CD8-positive, alpha-beta memory T cell (primary cell): ENCODE data around the gene CCNF. TPM values are rescaled to one million over a fixed set of nuclear protein-coding genes. Genes with fewer than 3 reads are reported as not detected.

ENCODE experiments used
- CTCF ChIA-PET: fragments of 350-600 bp; sonication (Branson Sonifier 250); formaldehyde crosslinking; loops from one replicate; lab custom pipeline; 2021; ENCODE audit warnings: antibody characterized with exemption; lab: Charles Lee
- POLR2A ChIA-PET: fragments of 350-600 bp; sonication (Branson Sonifier 250); formaldehyde crosslinking; loops from one replicate; lab custom pipeline; 2021; ENCODE audit warnings: antibody characterized with exemption; lab: Charles Lee
- DNase-seq, 5 donors: peaks; one replicate each; pipeline versions ENCODE4 v3.0.0 to v3.0.0-alpha.2; 2020 to 2022; ENCODE audit warnings: mixed read lengths in 1 of 5
- H3K27ac ChIP-seq: one replicate; pipeline ENCODE4 v1.7.0; 2013; ENCODE audit warnings: low read depth, mild to moderate bottlenecking, low read length, moderate library complexity
- H3K27me3 ChIP-seq: 2 replicates; pipeline ENCODE4 v1.7.0; 2013; ENCODE audit warnings: low read length, mild to moderate bottlenecking; ENCODE audit not compliant: insufficient read depth, poor library complexity, severe bottlenecking
- H3K36me3 ChIP-seq: 2 replicates; pipeline ENCODE4 v1.7.0; 2013; ENCODE audit warnings: mild to moderate bottlenecking, low read length, moderate library complexity; ENCODE audit not compliant: insufficient read depth
- H3K4me1 ChIP-seq: 2 replicates; pipeline ENCODE4 v1.7.0; 2013; ENCODE audit warnings: mild to moderate bottlenecking, low read length, moderate library complexity; ENCODE audit not compliant: insufficient read depth
- H3K4me3 ChIP-seq: 2 replicates; pipeline ENCODE4 v1.7.0; 2013; ENCODE audit warnings: mild to moderate bottlenecking, low read length
- H3K9me3 ChIP-seq: 2 replicates; pipeline ENCODE4 v1.7.0; 2013; ENCODE audit warnings: mild to moderate bottlenecking, low read length
- H3K27ac Mint-ChIP-seq, 8 donors: one replicate each; pipeline ENCODE4 v1.8.0; 2020 to 2021; ENCODE audit warnings: mixed read lengths in 8 of 8, mild to moderate bottlenecking in 6 of 8, inconsistent platforms in 3 of 8, moderate library complexity in 3 of 8
- H3K27me3 Mint-ChIP-seq, 2 donors: one replicate each; pipeline ENCODE4 v1.8.0; 2020 to 2021; ENCODE audit warnings: mixed read lengths in 2 of 2, mild to moderate bottlenecking in 1 of 2, moderate library complexity in 1 of 2
- H3K36me3 Mint-ChIP-seq, 3 donors: one replicate each; pipeline ENCODE4 v1.8.0; 2020 to 2021; ENCODE audit warnings: mixed read lengths in 3 of 3, inconsistent platforms in 1 of 3, mild to moderate bottlenecking in 1 of 3
- H3K4me1 Mint-ChIP-seq, 3 donors: one replicate each; pipeline ENCODE4 v1.8.0; 2020 to 2021; ENCODE audit warnings: mixed read lengths in 3 of 3, inconsistent platforms in 1 of 3, mild to moderate bottlenecking in 1 of 3
- H3K4me3 Mint-ChIP-seq, 7 donors: one replicate each; pipeline ENCODE4 v1.8.0; 2020 to 2021; ENCODE audit warnings: mixed read lengths in 7 of 7, mild to moderate bottlenecking in 6 of 7, moderate library complexity in 4 of 7, inconsistent platforms in 2 of 7
- H3K9me3 Mint-ChIP-seq, 5 donors: one replicate each; pipeline ENCODE4 v1.8.0; 2020 to 2022; ENCODE audit warnings: mixed read lengths in 5 of 5, mild to moderate bottlenecking in 3 of 5, moderate library complexity in 2 of 5, inconsistent platforms in 1 of 5
- polyA plus RNA-seq: library from polyadenylated mRNA; unstranded; fragments of 300-500 nt; fragmentation: Illumina TruSeq; gene quantifications from one replicate; pipeline ENCODE4 v1.2.3, GENCODE V29; 2021
- total RNA-seq, 2 experiments: library from RNA; stranded (reverse); gene quantifications; one replicate each; pipeline ENCODE4 v1.2.3, GENCODE V29; 2021

CCNF gene
- total and polyA plus RNA-seq, 3 experiments from 2014 or later, result 2.6 to 30.8 (median 30.5) TPM

- Histone ChIP-seq H3K27ac (no peak overlapping the region), H3K4me1 (no peaks in the 10 kb centered on the region), H3K9me3 (no peaks in the 10 kb centered on the region), H3K36me3 (no peaks in the 10 kb centered on the region), H3K4me3 (no peak overlapping the region), H3K27me3 (peaks cover 3% of the 10 kb centered on the region)
- Mint-ChIP-seq H3K9me3 (peaks cover 0 to 9% (median 3%) of the 10 kb centered on the region in 5 donors), H3K27me3 (peaks cover 5 to 21% of the 10 kb centered on the region in 2 donors), H3K4me1 (no peaks in the 10 kb centered on the region), H3K27ac (no peak overlapping the region), H3K4me3 (no peak overlapping the region), H3K36me3 (peaks cover 0 to 4% (median 0%) of the 10 kb centered on the region in 3 donors)
- ChIA-PET CTCF (interaction anchor here (0.9 kb wide), 1 partner anchor 112 kb away, joined by 3 read pairs; no protein-coding TSS in a partner anchor), POLR2A (interaction anchor here (0.6 to 1.0 kb wide), 3 partner anchors 12 to 174 kb away, joined by 3 to 4 read pairs (median 4); partner anchors contain the start of gene PGP)
- DNase-seq, result no peak
These were observed 40.3 kb upstream of the CCNF start for GRCh38 chr16:2388875-2389433.

DNA sequence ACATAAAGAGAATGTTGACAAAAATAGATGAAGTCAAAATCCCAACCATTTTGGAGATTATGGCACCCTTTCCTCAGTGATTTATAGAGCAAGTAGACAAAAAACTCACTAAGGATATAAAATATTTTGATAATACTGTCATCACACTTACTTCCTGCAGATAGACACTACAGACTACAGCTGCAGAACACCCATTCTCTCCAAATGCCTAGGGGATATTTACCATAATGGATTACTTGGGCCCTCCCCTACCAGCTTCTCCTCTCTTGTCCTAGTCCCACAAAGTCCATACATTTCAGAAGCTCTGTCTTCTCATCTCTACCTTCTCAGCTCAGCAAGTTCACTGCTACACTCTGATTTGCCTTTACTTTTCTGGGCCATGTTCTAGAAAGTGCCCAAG lies 37.2 kb upstream of the CCNF start:
- Histone ChIP-seq H3K27ac (no peak overlapping the region), H3K4me3 (no peak overlapping the region), H3K27me3 (peaks cover 3% of the 10 kb centered on the region), H3K9me3 (no peaks in the 10 kb centered on the region), H3K36me3 (no peaks in the 10 kb centered on the region), H3K4me1 (no peaks in the 10 kb centered on the region)
- Mint-ChIP-seq H3K4me3 (no peak overlapping the region), H3K27me3 (peaks cover 5 to 6% of the 10 kb centered on the region in 2 donors), H3K4me1 (no peaks in the 10 kb centered on the region), H3K27ac (no peak overlapping the region), H3K9me3 (peaks cover 0 to 9% (median 3%) of the 10 kb centered on the region in 5 donors), H3K36me3 (peaks cover 0 to 4% (median 0%) of the 10 kb centered on the region in 3 donors)
- DNase-seq, result no peak
- ChIA-PET POLR2A (no interaction called here), CTCF (interaction anchor here (1.6 kb wide), 1 partner anchor 26 kb away, joined by 3 read pairs; no protein-coding TSS in a partner anchor)

DNA sequence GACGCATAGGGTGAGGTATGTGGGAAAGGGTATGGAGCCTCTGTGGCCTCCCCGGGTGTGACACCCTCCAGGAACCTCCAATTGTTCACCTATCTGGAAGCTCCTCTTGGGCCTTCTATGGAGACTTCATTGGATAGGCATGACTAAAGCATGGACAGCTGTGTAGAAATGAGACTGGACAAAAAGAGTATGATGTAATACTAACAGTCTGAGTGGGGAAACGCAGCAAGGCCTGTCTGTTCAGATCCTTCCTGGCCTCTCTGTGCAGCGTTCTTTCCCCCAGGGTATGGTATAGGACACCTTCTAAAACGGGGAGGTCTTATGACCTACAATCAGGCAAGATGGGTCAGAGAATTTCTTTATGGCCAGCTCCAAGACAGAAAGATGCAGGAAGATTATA lies 30.7 kb upstream of the CCNF start:
- Mint-ChIP-seq H3K4me3 (no peak overlapping the region), H3K36me3 (no peaks in the 10 kb centered on the region), H3K9me3 (no peaks in the 10 kb centered on the region), H3K27ac (no peak overlapping the region), H3K4me1 (no peaks in the 10 kb centered on the region), H3K27me3 (peaks cover 3 to 7% of the 10 kb centered on the region in 2 donors)
- no peak overlapping the region for H3K4me3 ChIP-seq
- no peak overlapping the region for H3K27ac ChIP-seq
- no peaks in the 10 kb centered on the region for H3K36me3 ChIP-seq
- CTCF ChIA-PET, result no interaction called here
- POLR2A ChIA-PET, result no interaction called here
- no peaks in the 10 kb centered on the region for H3K4me1 ChIP-seq
- DNase-seq, result no peak
- H3K9me3 ChIP-seq, result no peaks in the 10 kb centered on the region
- H3K27me3 ChIP-seq, result no peaks in the 10 kb centered on the region

DNA sequence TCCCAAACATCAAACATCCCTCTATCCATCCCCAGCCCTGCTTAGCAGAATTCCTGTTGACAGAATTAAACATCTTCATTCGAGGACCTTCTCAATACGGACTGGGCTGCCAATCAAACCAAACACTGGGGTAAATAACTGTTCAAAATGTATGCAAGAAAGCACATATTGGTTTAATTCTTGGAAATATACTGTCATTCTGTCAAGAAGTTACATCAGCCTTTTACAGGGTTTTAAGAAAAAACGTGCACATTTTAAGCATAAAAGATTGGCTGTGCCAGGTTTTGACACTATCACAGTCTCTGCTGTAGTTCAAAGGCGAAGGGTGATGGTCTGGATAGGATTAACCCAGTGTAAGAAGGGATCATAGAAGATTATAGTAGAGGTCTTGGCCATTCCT lies 25.1 kb upstream of the CCNF start:
- H3K4me3 Mint-ChIP-seq, result no peak overlapping the region
- Histone ChIP-seq H3K4me3 (no peak overlapping the region), H3K27me3 (peaks cover 3% of the 10 kb centered on the region), H3K36me3 (no peaks in the 10 kb centered on the region), H3K27ac (no peak overlapping the region), H3K9me3 (no peaks in the 10 kb centered on the region), H3K4me1 (no peaks in the 10 kb centered on the region)
- ChIA-PET CTCF (no interaction called here), POLR2A (no interaction called here)
- no peaks in the 10 kb centered on the region for H3K4me1 Mint-ChIP-seq
- peaks cover 0 to 6% of the 10 kb centered on the region in 2 donors for H3K27me3 Mint-ChIP-seq
- no peaks in the 10 kb centered on the region for H3K9me3 Mint-ChIP-seq
- H3K27ac Mint-ChIP-seq, result no peak overlapping the region
- no peak for DNase-seq
- no peaks in the 10 kb centered on the region for H3K36me3 Mint-ChIP-seq

GRCh38 chr16:2415085-2415484 lies 14.2 kb upstream of the CCNF start:
- H3K9me3 Mint-ChIP-seq, result no peaks in the 10 kb centered on the region

GRCh38 chr16:2420035-2420434 lies 9.2 kb upstream of the CCNF start:
- Histone ChIP-seq H3K27me3 (no peaks in the 10 kb centered on the region), H3K9me3 (no peaks in the 10 kb centered on the region), H3K27ac (no peak overlapping the region), H3K36me3 (no peaks in the 10 kb centered on the region), H3K4me1 (peaks cover 5% of the 10 kb centered on the region), H3K4me3 (no peak overlapping the region)
- peaks cover 9 to 13% (median 12%) of the 10 kb centered on the region in 3 donors for H3K4me1 Mint-ChIP-seq
- DNase-seq, result no peak
- ChIA-PET POLR2A (no interaction called here), CTCF (no interaction called here)
- peaks cover 3 to 8% of the 10 kb centered on the region in 2 donors for H3K27me3 Mint-ChIP-seq
- no peak overlapping the region for H3K27ac Mint-ChIP-seq
- H3K36me3 Mint-ChIP-seq, result no peaks in the 10 kb centered on the region
- H3K4me3 Mint-ChIP-seq, result no peak overlapping the region
- H3K9me3 Mint-ChIP-seq, result no peaks in the 10 kb centered on the region

More at GRCh38 chr16:2415085-2415484, 14.2 kb upstream of the CCNF start:
- no peak overlapping the region for H3K4me3 Mint-ChIP-seq
- DNase-seq, result no peak
- ChIA-PET CTCF (no interaction called here), POLR2A (no interaction called here)
- no peaks in the 10 kb centered on the region for H3K4me1 Mint-ChIP-seq
- H3K36me3 Mint-ChIP-seq, result peaks cover 0 to 2% (median 0%) of the 10 kb centered on the region in 3 donors
- no peak overlapping the region for H3K27ac ChIP-seq
- no peaks in the 10 kb centered on the region for H3K4me1 ChIP-seq
- no peaks in the 10 kb centered on the region for H3K36me3 ChIP-seq
- H3K27ac Mint-ChIP-seq, result no peak overlapping the region
- no peak overlapping the region for H3K4me3 ChIP-seq
- H3K9me3 ChIP-seq, result no peaks in the 10 kb centered on the region
- H3K27me3 ChIP-seq, result no peaks in the 10 kb centered on the region
- peaks cover 8 to 17% of the 10 kb centered on the region in 2 donors for H3K27me3 Mint-ChIP-seq

DNA sequence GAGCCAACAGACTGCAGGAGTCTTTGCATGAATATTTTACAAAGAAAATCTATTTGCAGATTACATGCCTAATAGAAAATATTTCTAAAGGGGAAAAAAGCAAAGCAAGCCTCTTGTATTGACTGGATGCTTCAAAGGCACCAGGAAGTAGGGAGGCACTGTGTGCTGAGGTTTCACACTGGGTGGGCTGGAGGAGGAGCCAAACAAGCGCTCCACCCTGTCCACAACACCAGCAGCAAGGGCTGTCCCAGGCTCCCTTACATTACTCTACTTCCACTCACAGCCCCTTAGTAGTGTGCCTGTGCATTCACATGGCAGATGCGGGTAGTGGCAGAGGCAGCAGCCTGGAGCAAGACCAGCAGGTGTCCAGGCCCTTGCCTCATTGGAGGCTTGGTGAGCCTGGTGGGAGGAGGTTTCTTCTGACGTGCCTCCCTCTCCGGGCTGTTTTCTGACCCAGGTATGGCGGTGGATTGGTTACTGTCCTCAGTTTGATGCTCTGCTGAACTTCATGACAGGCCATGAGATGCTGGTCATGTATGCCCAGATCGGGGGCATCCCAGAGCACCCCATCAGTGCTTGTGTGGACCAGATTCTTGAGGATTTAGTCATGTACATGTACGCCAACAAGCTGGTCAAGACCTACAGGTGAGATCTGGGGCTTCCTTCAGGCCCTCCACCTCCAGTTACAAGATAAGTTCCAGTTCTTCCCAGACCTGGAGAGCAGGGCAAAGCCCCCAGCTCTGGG lies 7.0 kb upstream of the CCNF start:
- no peak overlapping the region for H3K27ac ChIP-seq

More for the DNA sequence above, 7.0 kb upstream of the CCNF start:
- no peak for DNase-seq
- H3K27me3 Mint-ChIP-seq, result peaks cover 0 to 1% of the 10 kb centered on the region in 2 donors
- no peaks in the 10 kb centered on the region for H3K9me3 Mint-ChIP-seq
- no peaks in the 10 kb centered on the region for H3K36me3 ChIP-seq
- no peaks in the 10 kb centered on the region for H3K36me3 Mint-ChIP-seq
- H3K4me3 Mint-ChIP-seq, result no peak overlapping the region
- H3K4me1 Mint-ChIP-seq, result peaks cover 9 to 13% (median 12%) of the 10 kb centered on the region in 3 donors
- H3K9me3 ChIP-seq, result no peaks in the 10 kb centered on the region
- H3K27ac Mint-ChIP-seq, result no peak overlapping the region
- H3K4me1 ChIP-seq, result peaks cover 5% of the 10 kb centered on the region
- CTCF ChIA-PET, result interaction anchor here (0.8 to 1.7 kb wide), 3 partner anchors 9 to 66 kb away, joined by 3 to 8 read pairs (median 4); partner anchors contain the start of gene TBC1D24
- H3K4me3 ChIP-seq, result no peak overlapping the region
- POLR2A ChIA-PET, result no interaction called here
- no peaks in the 10 kb centered on the region for H3K27me3 ChIP-seq
